WI38 (cell line): Measurements from ENCODE around the gene ANKRD50.

Source experiments
- H3K4me3 ChIP-seq: 2 replicates; pipeline ENCODE4 v1.5.1; 2011; ENCODE audit warnings: low read depth, mild to moderate bottlenecking, control low read depth, low read length
- CTCF ChIP-seq: IDR thresholded peaks from 2 replicates; pipeline ENCODE4 v1.5.1; 2012; ENCODE audit warnings: low read depth, mild to moderate bottlenecking, control low read depth, low read length

ANKRD50 gene

GRCh38 chr4:124629681-124630080 lies 82.9 kb downstream of the ANKRD50 start:
- H3K4me3 ChIP-seq = no peak overlapping the region
- no peak for TF ChIP-seq CTCF
